Measurements from ENCODE around the gene PILRB.

GRCh38 chr7:100370746-100371145 lies 12.8 kb downstream of the PILRB start:
- TF ChIP-seq SUZ12 (IDR thresholded peaks at IDR 0.05; ENCODE audit: extremely low read depth, insufficient read depth, insufficient read length) (no peak), YY1 (IDR thresholded peaks at IDR 0.05; ENCODE audit: insufficient read depth, insufficient read length) (no peak), ZNF274 (IDR thresholded peaks at IDR 0.05; ENCODE audit: low read depth, low read length) (no peak)

Measured in NT2/D1 (cell line).